Measurements from ENCODE around the gene TGM1.
"Not testable (repeated sequence)": the region's sequence is repeated elsewhere in the genome, so short reads cannot be mapped to it uniquely, and the experiment has no call there.

The TGM1 gene

GRCh38 chr14:24207104-24207551, 55.8 kb downstream of the TGM1 start:
- DNase-seq (no peak), ATAC-seq (no peak)

GRCh38 chr14:24206260-24207103, 56.5 kb downstream of the TGM1 start:
- ATAC-seq (no peak), DNase-seq (no peak)

- ATAC-seq (no peak), DNase-seq (no peak)
Observed at GRCh38 chr14:24204163-24205146, 58.5 kb downstream of the TGM1 start.

GRCh38 chr14:24203249-24203886, 59.6 kb downstream of the TGM1 start:
- DNase-seq, ATAC-seq: not testable (repeated sequence)

- ATAC-seq = not testable (repeated sequence)
Observed at GRCh38 chr14:24202538-24202937, 60.4 kb downstream of the TGM1 start.

More at GRCh38 chr14:24202538-24202937, 60.4 kb downstream of the TGM1 start:
- DNase-seq = not testable (repeated sequence)
